GM12874 (cell line): ENCODE measurements around the gene TULP1.
A peak's percentile ranks its signal among the peaks of the same experiment; 100 is the strongest.

Source experiments
- CTCF ChIP-seq: IDR thresholded peaks from 2 replicates; pipeline ENCODE4 v1.5.1; 2011; ENCODE audit warnings: low read depth, mild to moderate bottlenecking, control low read depth, low read length, moderate library complexity; ENCODE audit not compliant: insufficient read depth

The TULP1 gene

DNA sequence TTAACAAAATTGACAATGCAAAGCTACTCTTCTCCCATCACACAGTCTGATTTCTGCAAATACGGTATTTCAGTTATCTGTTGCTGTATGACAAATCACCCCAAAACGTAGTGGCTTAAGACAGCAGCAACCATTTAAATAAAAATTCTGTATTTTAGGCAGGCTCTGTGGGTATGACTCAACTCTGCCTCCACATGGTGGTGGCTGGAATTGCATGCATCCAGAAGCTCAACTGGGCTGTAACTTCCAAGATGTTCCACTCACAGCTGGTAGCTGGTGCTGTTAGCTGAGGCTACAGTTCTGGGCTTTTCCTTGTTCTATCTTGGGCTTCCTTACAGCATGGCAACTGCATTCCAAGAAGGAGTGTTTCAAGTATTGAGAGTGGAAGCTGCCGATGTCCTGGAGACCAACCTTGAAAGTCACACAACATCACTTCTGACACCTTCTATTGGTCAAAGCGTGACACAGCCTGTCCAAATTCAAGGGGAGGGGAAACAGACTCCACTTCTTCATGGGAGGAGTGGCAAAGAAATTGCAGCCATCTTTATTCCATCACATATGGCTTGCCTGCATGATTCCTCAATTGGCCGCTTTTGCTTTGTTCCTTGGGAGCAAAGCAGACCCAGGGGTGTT lies 39.7 kb upstream of the TULP1 start:
- TF ChIP-seq CTCF, result peak; percentile 86

DNA sequence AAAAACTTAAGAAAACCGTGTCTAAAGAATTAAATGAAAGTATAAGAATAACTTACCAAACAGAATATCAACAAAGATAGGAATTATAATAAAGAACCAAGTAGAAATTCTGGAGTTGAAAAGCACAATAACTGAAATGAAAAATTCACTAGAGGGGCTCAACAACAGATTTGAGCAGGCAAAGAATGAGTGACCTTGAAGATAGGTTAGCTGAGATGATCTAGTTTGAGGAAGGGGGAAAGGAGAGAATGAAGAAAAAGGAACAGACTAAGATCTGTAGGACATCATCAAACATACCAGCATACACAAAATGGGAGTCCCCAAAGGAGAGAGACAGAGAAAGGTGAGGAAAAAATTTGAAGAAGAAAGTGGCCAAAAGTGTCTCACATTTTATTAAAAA lies 37.7 kb upstream of the TULP1 start:
- TF ChIP-seq CTCF, result no peak

- no peak for TF ChIP-seq CTCF
Measured at GRCh38 chr6:35547676-35548075, 35.0 kb upstream of the TULP1 start.

DNA sequence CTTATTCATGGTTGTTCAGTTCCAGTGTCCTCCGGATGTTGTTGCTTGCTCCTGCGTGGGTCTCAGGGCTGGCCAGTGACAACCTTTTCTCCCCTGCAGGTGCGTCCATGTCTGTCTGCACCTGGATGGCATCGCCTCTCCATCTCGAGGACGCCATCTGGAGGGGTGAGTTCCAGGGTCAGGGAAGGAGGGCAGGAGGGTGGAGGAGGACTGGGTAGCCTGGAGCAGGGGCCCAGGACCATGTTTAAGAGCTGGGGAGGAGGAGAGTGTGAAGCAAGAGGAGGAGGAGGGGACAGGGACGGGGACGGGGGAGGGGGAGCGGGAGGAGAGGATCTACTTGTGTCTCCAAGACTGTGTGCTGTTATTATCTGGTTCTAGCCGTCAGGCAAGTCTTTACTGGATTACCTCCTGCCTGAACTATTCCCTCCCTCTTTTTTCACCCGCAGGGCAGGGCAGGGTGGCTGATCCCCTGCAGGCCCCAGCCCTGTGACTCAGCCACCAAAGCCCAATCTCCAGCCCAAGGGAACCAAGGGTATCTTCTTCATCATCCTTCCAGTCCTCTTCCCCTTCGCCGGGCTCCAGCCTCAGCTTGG lies 32.2 kb upstream of the TULP1 start:
- TF ChIP-seq CTCF, result no peak

- no peak for TF ChIP-seq CTCF
Measured at GRCh38 chr6:35543459-35544193, 30.9 kb upstream of the TULP1 start.

GRCh38 chr6:35541836-35542235 lies 29.1 kb upstream of the TULP1 start:
- TF ChIP-seq CTCF, result no peak

- no peak for TF ChIP-seq CTCF
Measured at GRCh38 chr6:35539223-35539622, 26.5 kb upstream of the TULP1 start.
